Chondrocyte (in vitro differentiated cells): ENCODE results near the gene AZIN2. TPM values are rescaled to one million over a fixed set of nuclear protein-coding genes. Genes with fewer than 3 reads are reported as not detected.

Experiments
- DNase-seq: peaks from one replicate; pipeline ENCODE4 v3.0.0; 2021; ENCODE audit warnings: mixed read lengths, low spot score
- H3K27ac Mint-ChIP-seq: one replicate; pipeline ENCODE4 v1.8.0; 2021; ENCODE audit warnings: mild to moderate bottlenecking, moderate library complexity, mixed read lengths; ENCODE audit not compliant: unreplicated experiment
- H3K27me3 Mint-ChIP-seq: 2 replicates; pipeline ENCODE4 v1.8.0; 2021; ENCODE audit warnings: low read depth, mixed read lengths
- H3K36me3 Mint-ChIP-seq: 2 replicates; pipeline ENCODE4 v1.8.0; 2021; ENCODE audit warnings: low read depth, mixed read lengths
- H3K4me1 Mint-ChIP-seq: 2 replicates; pipeline ENCODE4 v1.8.0; 2021; ENCODE audit warnings: low read depth, mild to moderate bottlenecking, mixed read lengths
- H3K4me3 Mint-ChIP-seq: one replicate; pipeline ENCODE4 v1.8.0; 2021; ENCODE audit warnings: mild to moderate bottlenecking, moderate library complexity, mixed read lengths; ENCODE audit not compliant: unreplicated experiment
- H3K9me3 Mint-ChIP-seq: 2 replicates; pipeline ENCODE4 v1.8.0; 2021; ENCODE audit warnings: low read depth, mixed read lengths
- CTCF ChIP-seq: fragments of 200-600 bp; sonication (generic); IDR thresholded peaks from 2 replicates; pipeline ENCODE4 v1.5.0; 2021; ENCODE audit warnings: antibody characterized with exemption, mild to moderate bottlenecking, moderate library complexity
- total RNA-seq: library from RNA; stranded (reverse); gene quantifications from 3 replicates; pipeline ENCODE4 v1.2.1, GENCODE V29; 2021

Gene AZIN2
- total RNA-seq, 1 donor from 2014 or later, result 3.5 TPM

- H3K4me1 Mint-ChIP-seq, result peaks cover 12% of the 10 kb centered on the region
- H3K27me3 Mint-ChIP-seq, result no peaks in the 10 kb centered on the region
- H3K9me3 Mint-ChIP-seq, result no peaks in the 10 kb centered on the region
- no peak overlapping the region for H3K4me3 Mint-ChIP-seq
- no peak overlapping the region for H3K27ac Mint-ChIP-seq
- TF ChIP-seq CTCF, result no peak
- DNase-seq, result no peak
- no peaks in the 10 kb centered on the region for H3K36me3 Mint-ChIP-seq
Measured at GRCh38 chr1:33089457-33089856, 8.5 kb downstream of the AZIN2 start.

GRCh38 chr1:33092438-33092837 lies 11.5 kb downstream of the AZIN2 start:
- H3K9me3 Mint-ChIP-seq, result no peaks in the 10 kb centered on the region
- H3K27ac Mint-ChIP-seq, result no peak overlapping the region
- H3K4me3 Mint-ChIP-seq, result no peak overlapping the region
- H3K27me3 Mint-ChIP-seq, result no peaks in the 10 kb centered on the region
- H3K36me3 Mint-ChIP-seq, result peaks cover 2% of the 10 kb centered on the region
- peaks cover 19% of the 10 kb centered on the region for H3K4me1 Mint-ChIP-seq
- TF ChIP-seq CTCF, result no peak
- DNase-seq, result no peak

GRCh38 chr1:33093004-33093403 lies 12.1 kb downstream of the AZIN2 start:
- TF ChIP-seq CTCF, result peak; percentile 9
- H3K9me3 Mint-ChIP-seq, result no peaks in the 10 kb centered on the region
- peaks cover 2% of the 10 kb centered on the region for H3K36me3 Mint-ChIP-seq
- no peak overlapping the region for H3K27ac Mint-ChIP-seq
- no peak overlapping the region for H3K4me3 Mint-ChIP-seq
- peaks cover 15% of the 10 kb centered on the region for H3K4me1 Mint-ChIP-seq
- DNase-seq, result no peak
- H3K27me3 Mint-ChIP-seq, result no peaks in the 10 kb centered on the region

GRCh38 chr1:33094486-33094885 lies 13.5 kb downstream of the AZIN2 start:
- Mint-ChIP-seq H3K9me3 (no peaks in the 10 kb centered on the region), H3K4me3 (no peak overlapping the region), H3K4me1 (peaks cover 20% of the 10 kb centered on the region), H3K27me3 (no peaks in the 10 kb centered on the region), H3K27ac (no peak overlapping the region), H3K36me3 (peaks cover 2% of the 10 kb centered on the region)
- no peak for DNase-seq
- TF ChIP-seq CTCF, result no peak

- DNase-seq, result no peak
- Mint-ChIP-seq H3K9me3 (no peaks in the 10 kb centered on the region), H3K27me3 (no peaks in the 10 kb centered on the region), H3K27ac (no peak overlapping the region), H3K4me1 (peaks cover 26% of the 10 kb centered on the region), H3K4me3 (no peak overlapping the region), H3K36me3 (peaks cover 2% of the 10 kb centered on the region)
- peak; percentile 97 for TF ChIP-seq CTCF
Measured at GRCh38 chr1:33094971-33095604, 14.1 kb downstream of the AZIN2 start.
